Tibial nerve (tissue), 4 donors: ENCODE data around the gene COA7.

Source experiments
- CTCF ChIP-seq, 5 experiments: fragments of 200-600 bp in 3 of 5; fragments of 450-650 bp in 2 of 5; sonication (generic) in 3 of 5; IDR thresholded peaks; one replicate each; pipeline ENCODE4 v1.5.1; 2016 to 2019; ENCODE audit warnings: antibody characterized with exemption in 5 of 5, mild to moderate bottlenecking in 3 of 5, moderate library complexity in 2 of 5
- EP300 ChIP-seq, 2 donors: sonication (generic); formaldehyde crosslinking; IDR thresholded peaks; one replicate each; pipeline ENCODE4 v1.6.1; 2017; ENCODE audit warnings: antibody characterized with exemption in 2 of 2, mild to moderate bottlenecking in 1 of 2
- POLR2A ChIP-seq, 2 donors: fragments of 450-650 bp; IDR thresholded peaks; one replicate each; pipeline ENCODE4 v1.6.1; 2017; ENCODE audit warnings: antibody characterized with exemption in 2 of 2, mild to moderate bottlenecking in 2 of 2, moderate library complexity in 2 of 2

GRCh38 chr1:52706941-52707926, 9.1 kb upstream of the COA7 start:
- TF ChIP-seq CTCF (IDR thresholded peaks at IDR 0.05) (no peak), POLR2A (IDR thresholded peaks at IDR 0.05) (no peak), EP300 (IDR thresholded peaks at IDR 0.05) (no peak)
